PFSK-1 (cell line): ENCODE results near the gene IPCEF1.

Experiments
- POLR2AphosphoS5 ChIP-seq: IDR thresholded peaks from 2 replicates; pipeline ENCODE4 v1.6.1; 2012; ENCODE audit warnings: low read depth, mild to moderate bottlenecking, control low read depth, low read length, moderate library complexity
- SIN3A ChIP-seq: IDR thresholded peaks from 2 replicates; pipeline ENCODE4 v1.6.1; 2012; ENCODE audit warnings: mild to moderate bottlenecking, low read length, moderate library complexity, borderline replicate concordance; ENCODE audit not compliant: insufficient read depth

DNA sequence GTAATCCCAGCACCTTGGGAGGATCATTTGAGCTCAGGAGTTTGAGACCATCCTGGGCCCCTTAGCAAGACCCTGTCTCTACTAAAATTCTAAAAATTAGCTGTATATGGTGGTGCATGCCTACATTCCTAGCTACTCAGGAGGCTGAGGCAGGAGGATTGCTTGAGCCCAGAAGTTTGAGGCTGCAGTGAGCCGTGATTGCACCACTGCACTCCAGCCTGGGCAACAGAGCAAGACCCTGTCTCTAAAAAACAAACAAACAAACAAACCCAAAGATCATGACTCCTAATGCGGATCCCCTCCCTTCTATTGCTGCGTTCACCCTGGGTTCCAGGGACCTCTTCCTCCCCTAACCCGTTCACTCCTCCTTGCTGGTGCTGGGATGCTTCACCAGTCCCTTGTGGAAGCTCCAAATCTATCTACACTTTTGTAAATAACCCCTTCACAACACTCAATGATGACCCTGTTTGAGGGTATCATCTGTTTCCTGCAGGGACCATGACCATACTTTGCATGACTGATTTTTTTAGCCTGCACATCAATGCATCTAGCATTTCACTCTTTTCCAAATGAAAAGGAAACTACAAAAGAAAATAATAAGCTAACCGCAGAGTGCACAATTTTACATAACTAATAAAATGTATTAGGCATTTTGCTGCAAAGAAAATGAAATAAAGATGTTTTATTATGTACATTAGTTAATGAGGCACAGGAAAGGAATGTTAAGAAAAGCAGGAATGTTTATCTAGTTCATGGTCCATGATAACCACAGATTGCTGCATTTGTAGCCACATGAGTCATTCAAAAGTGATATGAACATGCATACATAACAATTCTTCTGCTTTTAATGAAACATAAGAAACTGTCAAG, 30.5 kb upstream of the IPCEF1 start:
- TF ChIP-seq SIN3A (no peak), POLR2AphosphoS5 (no peak)
